Esophagus squamous epithelium (tissue), 5 donors: ENCODE results near the gene SEMA3F. TPM values are rescaled to one million over a fixed set of nuclear protein-coding genes. Genes with fewer than 3 reads are reported as not detected.
A peak's percentile ranks its signal among the peaks of the same experiment; 100 is the strongest.

Source experiments
- DNase-seq: peaks from one replicate; lab custom pipeline; 2025; lab: John Stamatoyannopoulos, UW
- H3K27ac ChIP-seq, 4 donors: fragments of 200-600 bp; sonication (generic); one replicate each; pipeline ENCODE4 v1.5.1; 2016 to 2019; ENCODE audit warnings: mild to moderate bottlenecking in 1 of 4
- H3K27me3 ChIP-seq, 4 donors: fragments of 200-600 bp; sonication (generic); 1 replicate in 3 of 4; 2 replicates in 1 of 4; pipeline versions ENCODE4 v1.5.1 to v1.6.0; 2017 to 2021; ENCODE audit warnings: antibody characterized with exemption in 1 of 4
- H3K36me3 ChIP-seq, 3 donors: fragments of 200-600 bp; sonication (generic); one replicate each; pipeline ENCODE4 v1.5.1; 2016 to 2019
- H3K4me1 ChIP-seq, 3 donors: fragments of 200-600 bp; sonication (generic); one replicate each; pipeline ENCODE4 v1.5.1; 2017 to 2019
- H3K4me3 ChIP-seq, 4 donors: fragments of 200-600 bp; sonication (generic); 1 replicate in 3 of 4; 2 replicates in 1 of 4; pipeline ENCODE4 v1.5.1; 2016 to 2019; ENCODE audit warnings: mild to moderate bottlenecking in 2 of 4, moderate library complexity in 1 of 4
- H3K9me3 ChIP-seq, 3 donors: fragments of 200-600 bp; sonication (generic); one replicate each; pipeline ENCODE4 v1.5.1; 2016 to 2019
- CTCF ChIP-seq, 6 experiments: fragments of 450-650 bp in 4 of 6; fragments of 200-600 bp in 2 of 6; sonication (generic) in 2 of 6; IDR thresholded peaks; one replicate each; pipeline ENCODE4 v1.5.1; 2016 to 2019; ENCODE audit warnings: antibody characterized with exemption in 6 of 6, mild to moderate bottlenecking in 4 of 6, moderate library complexity in 4 of 6
- POLR2A ChIP-seq, 4 donors: fragments of 450-650 bp; IDR thresholded peaks; one replicate each; pipeline ENCODE4 v1.6.1; 2017; ENCODE audit warnings: antibody characterized with exemption in 4 of 4, mild to moderate bottlenecking in 4 of 4, moderate library complexity in 3 of 4
- WGBS, 2 donors: methylation state at CpG; one replicate each; pipeline ENCODE4 v1.1.5; 2018; 5-methylcytosine and 5-hydroxymethylcytosine counted together
- intact Hi-C: fragments of 100-400 bp; cut with DNase I; formaldehyde crosslinking; loops from one replicate; pipeline ENCODE4 v1.15.0; 2022
- total RNA-seq, 4 donors: library from RNA; depleted of rRNA; stranded (reverse); fragments of >200 nt; gene quantifications; one replicate each; pipeline ENCODE4 v1.1.0, GENCODE V29; 2016
- donor health status: DM: yes; HTN: yes; CAD: no.

Gene SEMA3F
- total RNA-seq, 4 donors from 2014 or later, result 56.8 to 146 (median 109) TPM

DNA sequence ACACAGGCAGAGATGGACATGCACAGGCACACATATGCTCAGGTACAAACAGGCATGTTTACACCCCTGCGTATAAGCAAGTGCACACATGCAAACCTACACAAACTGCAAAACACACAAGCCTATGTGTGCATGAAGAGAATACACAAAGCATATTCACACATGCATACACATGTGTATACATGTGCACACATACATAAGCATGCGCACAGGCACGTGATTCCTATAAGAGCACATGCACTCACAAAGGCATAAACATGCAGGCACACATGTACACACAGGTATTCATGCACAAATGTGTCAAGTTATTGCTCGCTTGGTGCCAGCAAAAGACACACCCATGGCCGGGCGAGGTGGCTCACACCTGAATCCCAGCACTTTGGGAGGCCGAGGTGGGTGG lies 34.9 kb downstream of the SEMA3F start:
- Histone ChIP-seq H3K4me3 (no peak overlapping the region), H3K36me3 (peaks cover 9 to 44% (median 21%) of the 10 kb centered on the region in 3 donors), H3K9me3 (no peaks in the 10 kb centered on the region), H3K27ac (peak overlapping the region in 1 of 4 donors; percentile 17), H3K4me1 (peaks cover 17 to 64% (median 22%) of the 10 kb centered on the region in 3 donors), H3K27me3 (peaks cover 0 to 31% (median 11%) of the 10 kb centered on the region in 4 donors)
- 40 to 51% methylated on average over 4 to 7 of the region's 7 CpGs for WGBS, 2 donors
- TF ChIP-seq POLR2A (IDR thresholded peaks at IDR 0.05) (no peak), CTCF (IDR thresholded peaks at IDR 0.05) (no peak)
- intact Hi-C loops, result loop anchor here (2.0 to 5.0 kb wide), 2 partner anchors 69 to 82 kb away; no protein-coding TSS in a partner anchor
- no peak for DNase-seq

- 52 to 58% methylated on average over 3 of the region's 8 CpGs for WGBS, 2 donors
- no peak within 1 kb of the TSS for H3K27ac ChIP-seq
- H3K4me3 ChIP-seq, result no peak within 1 kb of the TSS
- no peak for DNase-seq
- H3K36me3 ChIP-seq, result peaks cover 0 to 33% (median 10%) of the 10 kb centered on the region in 3 donors
- H3K9me3 ChIP-seq, result no peaks in the 10 kb centered on the region
- H3K4me1 ChIP-seq, result peaks cover 17 to 60% (median 22%) of the 10 kb centered on the region in 3 donors
- TF ChIP-seq CTCF (IDR thresholded peaks at IDR 0.05) (no peak), POLR2A (IDR thresholded peaks at IDR 0.05) (no peak)
- intact Hi-C loops, result loop anchor here (5.0 kb wide), 1 partner anchor 81 kb away; no protein-coding TSS in a partner anchor
- peaks cover 0 to 42% (median 11%) of the 10 kb centered on the region in 4 donors for H3K27me3 ChIP-seq
These were observed 36.0 kb downstream of the SEMA3F start, which contains the start of gene GNAT1 for GRCh38 chr3:50190936-50191660. GNAT1 (plus strand) TSS chr3:50191610; CDS start chr3:50191726, 116 bp downstream.

- no peak overlapping the region for H3K4me3 ChIP-seq
- H3K9me3 ChIP-seq, result no peaks in the 10 kb centered on the region
- peaks cover 0 to 22% (median 10%) of the 10 kb centered on the region in 3 donors for H3K36me3 ChIP-seq
- H3K27ac ChIP-seq, result no peak overlapping the region
- H3K27me3 ChIP-seq, result peaks cover 0 to 50% (median 11%) of the 10 kb centered on the region in 4 donors
- TF ChIP-seq CTCF (IDR thresholded peaks at IDR 0.05) (no peak), POLR2A (IDR thresholded peaks at IDR 0.05) (no peak)
- peaks cover 17 to 60% (median 22%) of the 10 kb centered on the region in 3 donors for H3K4me1 ChIP-seq
- no peak for DNase-seq
- no CpG with 5 or more reads among the region's 8 CpGs for WGBS, 2 donors
- intact Hi-C loops, result loop anchor here (5.0 kb wide), 1 partner anchor 80 kb away; no protein-coding TSS in a partner anchor
These were observed 37.0 kb downstream of the SEMA3F start for GRCh38 chr3:50192124-50192523.

GRCh38 chr3:50192689-50193141 lies 37.6 kb downstream of the SEMA3F start:
- H3K4me1 ChIP-seq, result peaks cover 17 to 57% (median 22%) of the 10 kb centered on the region in 3 donors
- no peak overlapping the region for H3K4me3 ChIP-seq
- DNase-seq, result no peak
- peaks cover 0 to 53% (median 11%) of the 10 kb centered on the region in 4 donors for H3K27me3 ChIP-seq
- H3K9me3 ChIP-seq, result no peaks in the 10 kb centered on the region
- H3K27ac ChIP-seq, result no peak overlapping the region
- 0 to 33% methylated on average over 5 to 9 of the region's 21 CpGs for WGBS, 2 donors
- H3K36me3 ChIP-seq, result peaks cover 0 to 17% (median 8%) of the 10 kb centered on the region in 3 donors
- intact Hi-C loops, result loop anchor here (5.0 kb wide), 1 partner anchor 80 kb away; no protein-coding TSS in a partner anchor
- TF ChIP-seq CTCF (IDR thresholded peaks at IDR 0.05), result peak; percentile 88 to 95 (median 91)
- TF ChIP-seq POLR2A (IDR thresholded peaks at IDR 0.05), result no peak

DNA sequence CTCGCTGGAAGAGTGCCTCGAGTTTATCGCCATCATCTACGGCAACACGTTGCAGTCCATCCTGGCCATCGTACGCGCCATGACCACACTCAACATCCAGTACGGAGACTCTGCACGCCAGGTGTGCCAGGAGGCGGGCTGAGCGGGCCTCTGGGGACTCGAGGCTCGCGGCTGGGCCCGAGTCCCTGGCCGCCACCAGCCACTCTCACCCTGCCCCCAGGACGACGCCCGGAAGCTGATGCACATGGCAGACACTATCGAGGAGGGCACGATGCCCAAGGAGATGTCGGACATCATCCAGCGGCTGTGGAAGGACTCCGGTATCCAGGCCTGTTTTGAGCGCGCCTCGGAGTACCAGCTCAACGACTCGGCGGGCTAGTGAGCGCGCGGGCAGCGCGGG lies 38.2 kb downstream of the SEMA3F start:
- H3K4me3 ChIP-seq, result no peak overlapping the region
- 38 to 47% methylated on average over 7 to 8 of the region's 36 CpGs for WGBS, 2 donors
- H3K27ac ChIP-seq, result no peak overlapping the region
- H3K4me1 ChIP-seq, result peaks cover 17 to 53% (median 22%) of the 10 kb centered on the region in 3 donors
- H3K27me3 ChIP-seq, result peaks cover 0 to 59% (median 11%) of the 10 kb centered on the region in 4 donors
- intact Hi-C loops, result loop anchor here (5.0 kb wide), 1 partner anchor 79 kb away; no protein-coding TSS in a partner anchor
- H3K36me3 ChIP-seq, result peaks cover 0 to 11% (median 4%) of the 10 kb centered on the region in 3 donors
- no peaks in the 10 kb centered on the region for H3K9me3 ChIP-seq
- TF ChIP-seq CTCF (IDR thresholded peaks at IDR 0.05) (no peak), POLR2A (IDR thresholded peaks at IDR 0.05) (no peak)
- DNase-seq, result no peak
